ENCODE results near the gene CLCN4.

CLCN4 gene

GRCh38 chrX:10168226-10168625 is 11.5 kb downstream of the CLCN4 start:
- no peak for DNase-seq

- no peak for DNase-seq
Observed at GRCh38 chrX:10169175-10169574, 12.4 kb downstream of the CLCN4 start.

GRCh38 chrX:10171249-10171648 is 14.5 kb downstream of the CLCN4 start:
- no peak for DNase-seq

- DNase-seq, result no peak
Observed at GRCh38 chrX:10172877-10173276, 16.1 kb downstream of the CLCN4 start.

GRCh38 chrX:10173331-10173900 is 16.6 kb downstream of the CLCN4 start:
- peak; percentile 82 for DNase-seq

GRCh38 chrX:10174051-10174450 is 17.3 kb downstream of the CLCN4 start:
- DNase-seq, result no peak

- DNase-seq, result no peak
Observed at GRCh38 chrX:10174810-10175209, 18.0 kb downstream of the CLCN4 start.

- no peak for DNase-seq
Observed at GRCh38 chrX:10175319-10175871, 18.6 kb downstream of the CLCN4 start.

- DNase-seq, result peak; percentile 48
Observed at GRCh38 chrX:10176121-10177003, 19.6 kb downstream of the CLCN4 start.

- DNase-seq, result no peak
Observed at GRCh38 chrX:10177004-10177396, 20.2 kb downstream of the CLCN4 start.

GRCh38 chrX:10177601-10178000 is 20.8 kb downstream of the CLCN4 start:
- peak; percentile 15 for DNase-seq

- DNase-seq, result no peak
Observed at GRCh38 chrX:10178866-10179463, 22.2 kb downstream of the CLCN4 start.

- no peak for DNase-seq
Observed at GRCh38 chrX:10183760-10184159, 27.0 kb downstream of the CLCN4 start.

GRCh38 chrX:10184411-10184810 is 27.6 kb downstream of the CLCN4 start:
- DNase-seq, result no peak

- no peak for DNase-seq
Observed at GRCh38 chrX:10186355-10186754, 29.6 kb downstream of the CLCN4 start.

- DNase-seq, result no peak
Observed at GRCh38 chrX:10187421-10187820, 30.6 kb downstream of the CLCN4 start.

GRCh38 chrX:10189317-10190268 is 32.8 kb downstream of the CLCN4 start:
- peak; percentile 62 for DNase-seq

- peak; percentile 74 for DNase-seq
Observed at GRCh38 chrX:10190367-10190766, 33.6 kb downstream of the CLCN4 start.

GRCh38 chrX:10193587-10193986 is 36.8 kb downstream of the CLCN4 start:
- no peak for DNase-seq

- DNase-seq, result no peak
Observed at GRCh38 chrX:10195425-10195824, 38.6 kb downstream of the CLCN4 start.

- no peak for DNase-seq
Observed at GRCh38 chrX:10195947-10196346, 39.2 kb downstream of the CLCN4 start.
